Osteoblast (primary cell): ENCODE results near the gene DPP6. TPM values are rescaled to one million over a fixed set of nuclear protein-coding genes. Genes with fewer than 3 reads are reported as not detected.
A peak's percentile ranks its signal among the peaks of the same experiment; 100 is the strongest.

Source experiments
- DNase-seq: peaks from one replicate; pipeline ENCODE4 v3.0.0; 2011; ENCODE audit warnings: low spot score, mixed read lengths; ENCODE audit not compliant: insufficient read length; ENCODE audit errors: missing footprints
- H2AFZ ChIP-seq: 2 replicates; pipeline ENCODE4 v1.6.0; 2011; ENCODE audit warnings: mild to moderate bottlenecking, low read length
- H3K27ac ChIP-seq: 2 replicates; pipeline ENCODE4 v1.5.1; 2011; ENCODE audit warnings: mild to moderate bottlenecking, low read depth, low read length, moderate library complexity
- H3K27me3 ChIP-seq: 2 replicates; pipeline ENCODE4 v1.6.0; 2012; ENCODE audit warnings: mild to moderate bottlenecking, control low read depth, inconsistent platforms, low read length, moderate library complexity; ENCODE audit not compliant: insufficient read depth
- H3K36me3 ChIP-seq: 2 replicates; pipeline ENCODE4 v1.5.1; 2011; ENCODE audit warnings: mild to moderate bottlenecking, low read length, control low read depth, moderate library complexity; ENCODE audit not compliant: insufficient read depth
- H3K4me1 ChIP-seq: 2 replicates; pipeline ENCODE4 v1.5.1; 2011; ENCODE audit warnings: mild to moderate bottlenecking, low read length, control low read depth, moderate library complexity; ENCODE audit not compliant: insufficient read depth
- H3K4me2 ChIP-seq: 2 replicates; pipeline ENCODE4 v1.6.0; 2011; ENCODE audit warnings: mild to moderate bottlenecking, low read length; ENCODE audit not compliant: insufficient read depth
- H3K4me3 ChIP-seq: fragments of 200-600 bp; sonication (generic); 3 replicates; pipeline ENCODE4 v1.5.1; 2012; ENCODE audit warnings: mild to moderate bottlenecking, low read length, inconsistent platforms; ENCODE audit not compliant: insufficient read depth
- H3K79me2 ChIP-seq: 2 replicates; pipeline ENCODE4 v1.6.0; 2012; ENCODE audit warnings: mild to moderate bottlenecking, low read length, control low read depth, inconsistent platforms; ENCODE audit not compliant: insufficient read depth
- H3K9me3 ChIP-seq: 2 replicates; pipeline ENCODE4 v1.5.1; 2011; ENCODE audit warnings: low read depth, low read length, control low read depth
- H4K20me1 ChIP-seq: 2 replicates; pipeline ENCODE4 v1.6.0; 2012; ENCODE audit warnings: mild to moderate bottlenecking, low read length, control low read depth; ENCODE audit not compliant: insufficient read depth
- CTCF ChIP-seq: IDR thresholded peaks from 2 replicates; pipeline ENCODE4 v1.5.1; 2011; ENCODE audit warnings: mild to moderate bottlenecking, low read depth, low read length, moderate library complexity; ENCODE audit errors: extremely low read depth
- total RNA-seq: library from RNA; depleted of rRNA; stranded (reverse); fragments of >200 nt; gene quantifications from 2 replicates; pipeline ENCODE4 v1.2.3, GENCODE V29; 2012

DPP6 gene
- total RNA-seq, 1 donor, result not detected

- H3K79me2 ChIP-seq, result no peaks in the 10 kb centered on the region
Measured at GRCh38 chr7:154902600-154903082, 850.4 kb downstream of the DPP6 start.

GRCh38 chr7:154903083-154903731 lies 851.0 kb downstream of the DPP6 start:
- no peaks in the 10 kb centered on the region for H3K27me3 ChIP-seq
- H3K79me2 ChIP-seq, result no peaks in the 10 kb centered on the region
- no peak for TF ChIP-seq CTCF
- no peaks in the 10 kb centered on the region for H3K9me3 ChIP-seq
- DNase-seq, result peak; percentile 49
- H4K20me1 ChIP-seq, result no peaks in the 10 kb centered on the region
- no peaks in the 10 kb centered on the region for H3K4me1 ChIP-seq
- no peak overlapping the region for H2AFZ ChIP-seq
- no peak overlapping the region for H3K4me3 ChIP-seq
- no peak overlapping the region for H3K4me2 ChIP-seq
- no peak overlapping the region for H3K27ac ChIP-seq
- H3K36me3 ChIP-seq, result no peaks in the 10 kb centered on the region

More at GRCh38 chr7:154902600-154903082, 850.4 kb downstream of the DPP6 start:
- no peaks in the 10 kb centered on the region for H3K9me3 ChIP-seq
- no peak overlapping the region for H2AFZ ChIP-seq
- H3K36me3 ChIP-seq, result no peaks in the 10 kb centered on the region
- H3K27ac ChIP-seq, result no peak overlapping the region
- H3K4me2 ChIP-seq, result no peak overlapping the region
- H4K20me1 ChIP-seq, result no peaks in the 10 kb centered on the region
- H3K4me1 ChIP-seq, result no peaks in the 10 kb centered on the region
- H3K4me3 ChIP-seq, result no peak overlapping the region
- no peaks in the 10 kb centered on the region for H3K27me3 ChIP-seq
- peak; percentile 4 for DNase-seq
- no peak for TF ChIP-seq CTCF

GRCh38 chr7:154905146-154905545 lies 852.9 kb downstream of the DPP6 start:
- no peaks in the 10 kb centered on the region for H3K9me3 ChIP-seq
- no peak for TF ChIP-seq CTCF

GRCh38 chr7:154905615-154906014 lies 853.4 kb downstream of the DPP6 start:
- Histone ChIP-seq H3K4me3 (no peak overlapping the region), H3K9me3 (no peaks in the 10 kb centered on the region), H4K20me1 (no peaks in the 10 kb centered on the region), H3K27me3 (no peaks in the 10 kb centered on the region), H3K4me1 (no peaks in the 10 kb centered on the region), H2AFZ (no peak overlapping the region), H3K79me2 (no peaks in the 10 kb centered on the region), H3K4me2 (no peak overlapping the region), H3K27ac (no peak overlapping the region), H3K36me3 (no peaks in the 10 kb centered on the region)
- DNase-seq, result no peak
- no peak for TF ChIP-seq CTCF

More at GRCh38 chr7:154905146-154905545, 852.9 kb downstream of the DPP6 start:
- no peaks in the 10 kb centered on the region for H3K79me2 ChIP-seq
- no peak overlapping the region for H2AFZ ChIP-seq
- peak; percentile 34 for DNase-seq
- no peak overlapping the region for H3K27ac ChIP-seq
- H3K27me3 ChIP-seq, result no peaks in the 10 kb centered on the region
- no peaks in the 10 kb centered on the region for H4K20me1 ChIP-seq
- H3K4me3 ChIP-seq, result no peak overlapping the region
- H3K36me3 ChIP-seq, result no peaks in the 10 kb centered on the region
- no peak overlapping the region for H3K4me2 ChIP-seq
- H3K4me1 ChIP-seq, result no peaks in the 10 kb centered on the region
